HG03045 (cell line): ENCODE measurements around the gene EFHC1.

ENCODE experiments used
- ATAC-seq: cut with Tn5 transposase; IDR thresholded peaks from one replicate; pipeline ENCODE4 v1.9.1; 2021; ENCODE audit warnings: mild to moderate bottlenecking, moderate library complexity; ENCODE audit not compliant: unreplicated experiment

Gene EFHC1

GRCh38 chr6:52500238-52501129 is 80.3 kb downstream of the EFHC1 start:
- ATAC-seq: no peak

GRCh38 chr6:52502306-52503029 is 82.3 kb downstream of the EFHC1 start:
- no peak for ATAC-seq

GRCh38 chr6:52503323-52503747 is 83.2 kb downstream of the EFHC1 start:
- no peak for ATAC-seq

- no peak for ATAC-seq
These were observed 84.0 kb downstream of the EFHC1 start for GRCh38 chr6:52503851-52504781.

- no peak for ATAC-seq
These were observed 84.6 kb downstream of the EFHC1 start for GRCh38 chr6:52504782-52505136.

- ATAC-seq: no peak
These were observed 85.7 kb downstream of the EFHC1 start for GRCh38 chr6:52505726-52506409.

GRCh38 chr6:52506476-52506875 is 86.3 kb downstream of the EFHC1 start:
- no peak for ATAC-seq

- ATAC-seq: no peak
These were observed 87.6 kb downstream of the EFHC1 start for GRCh38 chr6:52507557-52508260.

GRCh38 chr6:52508261-52508739 is 88.2 kb downstream of the EFHC1 start:
- no peak for ATAC-seq

- no peak for ATAC-seq
These were observed 89.4 kb downstream of the EFHC1 start for GRCh38 chr6:52509281-52510212.

GRCh38 chr6:52510213-52510562 is 90.0 kb downstream of the EFHC1 start:
- ATAC-seq: no peak

GRCh38 chr6:52511163-52511562 is 91.0 kb downstream of the EFHC1 start:
- no peak for ATAC-seq

- no peak for ATAC-seq
These were observed 91.5 kb downstream of the EFHC1 start for GRCh38 chr6:52511572-52512151.

GRCh38 chr6:52512199-52512598 is 92.1 kb downstream of the EFHC1 start:
- no peak for ATAC-seq

- ATAC-seq: no peak
These were observed 93.3 kb downstream of the EFHC1 start for GRCh38 chr6:52513464-52513863.

- no peak for ATAC-seq
These were observed 93.8 kb downstream of the EFHC1 start for GRCh38 chr6:52513896-52514295.

- no peak for ATAC-seq
These were observed 94.4 kb downstream of the EFHC1 start for GRCh38 chr6:52514514-52514913.

GRCh38 chr6:52515219-52515960 is 95.2 kb downstream of the EFHC1 start:
- ATAC-seq: no peak
